GM19438 (cell line): ENCODE data around the gene DYNLRB2.

Source experiments
- ATAC-seq: cut with Tn5 transposase; IDR thresholded peaks from one replicate; pipeline ENCODE4 v1.9.1; 2021; ENCODE audit warnings: low read depth; ENCODE audit not compliant: unreplicated experiment

Gene DYNLRB2

GRCh38 chr16:80594756-80595155 lies 54.0 kb downstream of the DYNLRB2 start:
- ATAC-seq, result no peak

GRCh38 chr16:80596507-80597207 lies 55.9 kb downstream of the DYNLRB2 start:
- no peak for ATAC-seq

- no peak for ATAC-seq
Measured at GRCh38 chr16:80599466-80599865, 58.7 kb downstream of the DYNLRB2 start.
